WTC11 (cell line): Measurements from ENCODE around the gene ATP8B4.

Experiments
- ATF3 ChIP-seq: sonication (generic); formaldehyde crosslinking; conservative IDR thresholded peaks from 2 replicates; pipeline ENCODE4 v1.8.1; 2022; ENCODE audit warnings: mild to moderate bottlenecking, missing genetic modification reagents
- CTCF ChIP-seq: fragments of 200-600 bp; IDR thresholded peaks from 2 replicates; pipeline ENCODE4 v1.8.0; 2022; ENCODE audit warnings: antibody characterized with exemption
- NFYB ChIP-seq: sonication (generic); formaldehyde crosslinking; conservative IDR thresholded peaks from 2 replicates; pipeline ENCODE4 v1.8.0; 2022; ENCODE audit warnings: low read depth, missing genetic modification reagents
- NR3C1 ChIP-seq: sonication (generic); formaldehyde crosslinking; conservative IDR thresholded peaks from 2 replicates; pipeline ENCODE4 v1.8.1; 2023; ENCODE audit warnings: low read depth, mild to moderate bottlenecking, missing genetic modification reagents
- SMAD4 ChIP-seq: sonication (generic); formaldehyde crosslinking; IDR thresholded peaks from 2 replicates; pipeline ENCODE4 v1.8.0; 2022; ENCODE audit warnings: mild to moderate bottlenecking, missing genetic modification reagents
- SP1 ChIP-seq: sonication (generic); formaldehyde crosslinking; conservative IDR thresholded peaks from 2 replicates; pipeline ENCODE4 v1.8.1; 2022; ENCODE audit warnings: missing genetic modification reagents
- USF2 ChIP-seq: sonication (generic); formaldehyde crosslinking; IDR thresholded peaks from 2 replicates; pipeline ENCODE4 v1.8.1; 2023; ENCODE audit warnings: mild to moderate bottlenecking, missing genetic modification reagents, moderate library complexity
- ZBTB43 ChIP-seq: sonication (generic); formaldehyde crosslinking; IDR thresholded peaks from 2 replicates; pipeline ENCODE4 v1.8.1; 2023; ENCODE audit warnings: mild to moderate bottlenecking, missing genetic modification reagents
- ZNF138 ChIP-seq: sonication (generic); formaldehyde crosslinking; conservative IDR thresholded peaks from 2 replicates; pipeline ENCODE4 v1.8.1; 2022; ENCODE audit warnings: mild to moderate bottlenecking, moderate library complexity, missing genetic modification reagents
- ZNF423 ChIP-seq: fragments of 250-450 bp; sonication (Bioruptor Pico); IDR thresholded peaks from 2 replicates; pipeline ENCODE4 v2.1.2; 2022; ENCODE audit warnings: mild to moderate bottlenecking, moderate library complexity

- no peak for TF ChIP-seq CTCF
- no peak for TF ChIP-seq SMAD4
- no peak for TF ChIP-seq USF2
- TF ChIP-seq ZNF423 (CRISPR knock-in tag) = no peak
- TF ChIP-seq ZBTB43 (CRISPR knock-in tag) = no peak
- no peak for TF ChIP-seq ATF3
- TF ChIP-seq NR3C1 (CRISPR knock-in tag) = no peak
- no peak for TF ChIP-seq SP1 (CRISPR knock-in tag)
- no peak for TF ChIP-seq NFYB (CRISPR knock-in tag)
- no peak for TF ChIP-seq ZNF138 (CRISPR knock-in tag)
Observed at GRCh38 chr15:50163719-50164410, 44.8 kb upstream of the ATP8B4 start.
